ENCODE data around the gene HSDL2. TPM values are rescaled to one million over a fixed set of nuclear protein-coding genes. Genes with fewer than 3 reads are reported as not detected.
"Not testable (repeated sequence)": the region's sequence is repeated elsewhere in the genome, so short reads cannot be mapped to it uniquely, and the experiment has no call there.

Gene HSDL2
- total RNA-seq, 1 experiment from 2014 or later = 60.6 TPM

- H3K27ac ChIP-seq = no peak overlapping the region
- no peaks in the 10 kb centered on the region for H3K9me2 ChIP-seq (ENCODE audit: insufficient read depth)
- no peaks in the 10 kb centered on the region for H4K20me1 ChIP-seq (ENCODE audit: insufficient read depth)
- no peaks in the 10 kb centered on the region for H3F3A ChIP-seq (ENCODE audit: insufficient read depth, low read depth)
- TF ChIP-seq, protein P1, sequence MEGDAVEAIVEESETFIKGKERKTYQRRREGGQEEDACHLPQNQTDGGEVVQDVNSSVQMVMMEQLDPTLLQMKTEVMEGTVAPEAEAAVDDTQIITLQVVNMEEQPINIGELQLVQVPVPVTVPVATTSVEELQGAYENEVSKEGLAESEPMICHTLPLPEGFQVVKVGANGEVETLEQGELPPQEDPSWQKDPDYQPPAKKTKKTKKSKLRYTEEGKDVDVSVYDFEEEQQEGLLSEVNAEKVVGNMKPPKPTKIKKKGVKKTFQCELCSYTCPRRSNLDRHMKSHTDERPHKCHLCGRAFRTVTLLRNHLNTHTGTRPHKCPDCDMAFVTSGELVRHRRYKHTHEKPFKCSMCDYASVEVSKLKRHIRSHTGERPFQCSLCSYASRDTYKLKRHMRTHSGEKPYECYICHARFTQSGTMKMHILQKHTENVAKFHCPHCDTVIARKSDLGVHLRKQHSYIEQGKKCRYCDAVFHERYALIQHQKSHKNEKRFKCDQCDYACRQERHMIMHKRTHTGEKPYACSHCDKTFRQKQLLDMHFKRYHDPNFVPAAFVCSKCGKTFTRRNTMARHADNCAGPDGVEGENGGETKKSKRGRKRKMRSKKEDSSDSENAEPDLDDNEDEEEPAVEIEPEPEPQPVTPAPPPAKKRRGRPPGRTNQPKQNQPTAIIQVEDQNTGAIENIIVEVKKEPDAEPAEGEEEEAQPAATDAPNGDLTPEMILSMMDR (conservative IDR thresholded peaks at IDR 0.05) = no peak
- no peaks in the 10 kb centered on the region for H3K4me1 ChIP-seq (replicated peaks; ENCODE audit: insufficient read depth)
- DNase-seq = no peak
- intact Hi-C loops (cut with micrococcal nuclease; ENCODE audit: unreplicated experiment) = loop anchor here (10.0 kb wide), 3 partner anchors 344 to 524 kb away; partner anchors contain the start of genes INIP, SLC46A2 and UGCG
- H3K79me2 ChIP-seq (ENCODE audit: low read depth) = no peaks in the 10 kb centered on the region
- H3K27me3 ChIP-seq (ENCODE audit: insufficient read depth, low read depth) = no peaks in the 10 kb centered on the region
- POLR2A ChIA-PET (ENCODE audit: unreplicated experiment) = no interaction called here
- H3K9me3 ChIP-seq (ENCODE audit: insufficient read depth, low read depth) = peaks cover 16% of the 10 kb centered on the region
- no peak overlapping the region for H3K4me3 ChIP-seq
- no TSS peak for BruUV-seq (replicated peaks)
- H3K4me2 ChIP-seq = no peak overlapping the region
- CTCF ChIA-PET = no interaction called here
- no peaks in the 10 kb centered on the region for H3K36me3 ChIP-seq (ENCODE audit: low read depth)
- no peak overlapping the region for H2AFZ ChIP-seq
These were observed 8.8 kb upstream of the HSDL2 start for GRCh38 chr9:112371060-112371459.

DNA sequence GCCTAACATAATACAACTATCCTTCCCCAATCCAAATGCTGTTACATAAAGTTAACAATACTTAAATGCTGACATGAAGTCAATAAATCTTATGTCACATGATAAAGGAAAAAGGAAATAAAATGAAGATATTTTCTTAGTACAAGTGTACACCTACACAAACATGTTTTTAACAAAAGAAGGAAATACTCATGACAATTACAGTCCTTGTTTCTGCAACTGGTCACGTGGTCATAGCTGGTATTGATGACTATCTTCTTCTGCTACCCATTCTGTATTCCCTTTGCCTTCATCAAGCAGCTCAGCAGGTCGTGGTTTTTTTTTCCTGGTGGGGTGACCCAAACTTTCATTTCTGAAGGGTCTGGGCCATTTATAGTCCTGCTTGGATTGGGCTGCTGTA lies 6.2 kb upstream of the HSDL2 start:
- intact Hi-C loops (cut with micrococcal nuclease; ENCODE audit: unreplicated experiment) = loop anchor here (10.0 kb wide), 3 partner anchors 341 to 521 kb away; partner anchors contain the start of genes INIP, SLC46A2 and UGCG
- CTCF ChIA-PET = not testable (repeated sequence)

GRCh38 chr9:112374232-112374631 lies 5.7 kb upstream of the HSDL2 start:
- POLR2A ChIA-PET (ENCODE audit: unreplicated experiment); H3K4me3 ChIP-seq; CTCF ChIA-PET; H3K27me3 ChIP-seq (ENCODE audit: insufficient read depth, low read depth); H4K20me1 ChIP-seq (ENCODE audit: insufficient read depth); H3K36me3 ChIP-seq (ENCODE audit: low read depth); H3K9me2 ChIP-seq (ENCODE audit: insufficient read depth); H2AFZ ChIP-seq; H3K27ac ChIP-seq; DNase-seq; BruUV-seq (replicated peaks); H3K4me2 ChIP-seq; H3K79me2 ChIP-seq (ENCODE audit: low read depth): not testable (repeated sequence)
- H3K9me3 ChIP-seq (ENCODE audit: insufficient read depth, low read depth) = peaks cover 12% of the 10 kb centered on the region
- intact Hi-C loops (cut with micrococcal nuclease; ENCODE audit: unreplicated experiment) = loop anchor here (10.0 kb wide), 3 partner anchors 341 to 521 kb away; partner anchors contain the start of genes INIP, SLC46A2 and UGCG
- H3K4me1 ChIP-seq (replicated peaks; ENCODE audit: insufficient read depth) = peaks cover 17% of the 10 kb centered on the region
- peaks cover 11% of the 10 kb centered on the region for H3F3A ChIP-seq (ENCODE audit: insufficient read depth, low read depth)

More for the DNA sequence above, 6.2 kb upstream of the HSDL2 start:
- H3F3A ChIP-seq (ENCODE audit: insufficient read depth, low read depth); BruUV-seq (replicated peaks); H3K4me3 ChIP-seq; H2AFZ ChIP-seq; DNase-seq; H3K4me2 ChIP-seq; H3K36me3 ChIP-seq (ENCODE audit: low read depth); H3K79me2 ChIP-seq (ENCODE audit: low read depth); H3K27me3 ChIP-seq (ENCODE audit: insufficient read depth, low read depth); H3K27ac ChIP-seq; H3K9me2 ChIP-seq (ENCODE audit: insufficient read depth); H4K20me1 ChIP-seq (ENCODE audit: insufficient read depth); POLR2A ChIA-PET (ENCODE audit: unreplicated experiment): not testable (repeated sequence)
- Histone ChIP-seq H3K4me1 (replicated peaks; ENCODE audit: insufficient read depth) (peaks cover 17% of the 10 kb centered on the region), H3K9me3 (ENCODE audit: insufficient read depth, low read depth) (peaks cover 12% of the 10 kb centered on the region)

GRCh38 chr9:112375361-112375760 lies 4.5 kb upstream of the HSDL2 start:
- Histone ChIP-seq H3K27me3 (ENCODE audit: insufficient read depth, low read depth) (no peaks in the 10 kb centered on the region), H3K79me2 (ENCODE audit: low read depth) (peaks cover 13% of the 10 kb centered on the region), H3K4me3 (no peak overlapping the region), H3K4me1 (replicated peaks; ENCODE audit: insufficient read depth) (peaks cover 17% of the 10 kb centered on the region), H3F3A (ENCODE audit: insufficient read depth, low read depth) (peaks cover 13% of the 10 kb centered on the region), H3K27ac (no peak overlapping the region), H4K20me1 (ENCODE audit: insufficient read depth) (no peaks in the 10 kb centered on the region), H3K9me2 (ENCODE audit: insufficient read depth) (no peaks in the 10 kb centered on the region), H3K9me3 (ENCODE audit: insufficient read depth, low read depth) (peaks cover 6% of the 10 kb centered on the region), H2AFZ (no peak overlapping the region), H3K36me3 (ENCODE audit: low read depth) (no peaks in the 10 kb centered on the region), H3K4me2 (no peak overlapping the region)
- ChIA-PET POLR2A (ENCODE audit: unreplicated experiment) (interaction anchor here (0.7 kb wide), 1 partner anchor 279 kb away, joined by 3 read pairs; no protein-coding TSS in a partner anchor), CTCF (no interaction called here)
- TF ChIP-seq EZH2 (IDR thresholded peaks at IDR 0.05; ENCODE audit: low read depth) = no peak
- TF ChIP-seq, protein P1 (conservative IDR thresholded peaks at IDR 0.05) = no peak
- no TSS peak for BruUV-seq (replicated peaks)
- no peak for DNase-seq
- intact Hi-C loops (cut with micrococcal nuclease; ENCODE audit: unreplicated experiment) = loop anchor here (5.0 to 10.0 kb wide), 5 partner anchors 43 to 519 kb away; partner anchors contain the start of genes INIP, PTBP3, SLC46A2 and UGCG

Data from PC-9 (cell line).